ENCODE data around the gene PTPN18. TPM values are rescaled to one million over a fixed set of nuclear protein-coding genes. Genes with fewer than 3 reads are reported as not detected.

The PTPN18 gene
- total RNA-seq, 1 donor from 2014 or later: 78.5 TPM

DNA sequence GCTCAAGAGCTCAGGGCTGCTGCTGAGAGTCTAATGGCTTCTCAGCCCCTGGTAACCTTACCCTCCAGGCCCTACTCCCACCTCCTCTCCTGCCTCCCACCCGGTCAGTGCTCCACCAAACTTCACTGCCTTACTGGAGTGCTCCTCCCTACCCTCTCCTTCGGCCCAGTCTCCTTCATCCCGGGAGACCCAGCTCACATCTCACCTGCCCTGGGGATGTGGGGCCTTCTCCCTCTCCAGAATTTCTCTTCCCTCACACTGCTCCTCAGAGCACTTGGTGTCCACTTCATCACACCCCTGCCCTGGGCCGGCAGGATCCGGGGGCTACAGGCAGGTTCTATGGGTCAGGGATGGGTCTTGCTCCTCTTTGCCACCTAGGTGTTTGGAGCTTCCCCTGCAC, 21.6 kb downstream of the PTPN18 start:
- TF ChIP-seq, protein P1, sequence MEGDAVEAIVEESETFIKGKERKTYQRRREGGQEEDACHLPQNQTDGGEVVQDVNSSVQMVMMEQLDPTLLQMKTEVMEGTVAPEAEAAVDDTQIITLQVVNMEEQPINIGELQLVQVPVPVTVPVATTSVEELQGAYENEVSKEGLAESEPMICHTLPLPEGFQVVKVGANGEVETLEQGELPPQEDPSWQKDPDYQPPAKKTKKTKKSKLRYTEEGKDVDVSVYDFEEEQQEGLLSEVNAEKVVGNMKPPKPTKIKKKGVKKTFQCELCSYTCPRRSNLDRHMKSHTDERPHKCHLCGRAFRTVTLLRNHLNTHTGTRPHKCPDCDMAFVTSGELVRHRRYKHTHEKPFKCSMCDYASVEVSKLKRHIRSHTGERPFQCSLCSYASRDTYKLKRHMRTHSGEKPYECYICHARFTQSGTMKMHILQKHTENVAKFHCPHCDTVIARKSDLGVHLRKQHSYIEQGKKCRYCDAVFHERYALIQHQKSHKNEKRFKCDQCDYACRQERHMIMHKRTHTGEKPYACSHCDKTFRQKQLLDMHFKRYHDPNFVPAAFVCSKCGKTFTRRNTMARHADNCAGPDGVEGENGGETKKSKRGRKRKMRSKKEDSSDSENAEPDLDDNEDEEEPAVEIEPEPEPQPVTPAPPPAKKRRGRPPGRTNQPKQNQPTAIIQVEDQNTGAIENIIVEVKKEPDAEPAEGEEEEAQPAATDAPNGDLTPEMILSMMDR (IDR thresholded peaks at IDR 0.05; ENCODE audit: partially characterized antibody, unreplicated experiment): no peak
- H3K27ac Mint-ChIP-seq (ENCODE audit: unreplicated experiment): no peak overlapping the region
- peaks cover 13% of the 10 kb centered on the region for H3K4me1 Mint-ChIP-seq (ENCODE audit: low read depth, unreplicated experiment)
- H3K4me3 Mint-ChIP-seq (ENCODE audit: unreplicated experiment): peak overlapping the region; percentile 47
- H3K9me3 Mint-ChIP-seq (ENCODE audit: unreplicated experiment): peaks cover 10% of the 10 kb centered on the region
- peaks cover 14% of the 10 kb centered on the region for H3K27me3 Mint-ChIP-seq (ENCODE audit: unreplicated experiment)
- peaks cover 16% of the 10 kb centered on the region for H3K36me3 Mint-ChIP-seq (ENCODE audit: unreplicated experiment)
- DNase-seq: no peak

DNA sequence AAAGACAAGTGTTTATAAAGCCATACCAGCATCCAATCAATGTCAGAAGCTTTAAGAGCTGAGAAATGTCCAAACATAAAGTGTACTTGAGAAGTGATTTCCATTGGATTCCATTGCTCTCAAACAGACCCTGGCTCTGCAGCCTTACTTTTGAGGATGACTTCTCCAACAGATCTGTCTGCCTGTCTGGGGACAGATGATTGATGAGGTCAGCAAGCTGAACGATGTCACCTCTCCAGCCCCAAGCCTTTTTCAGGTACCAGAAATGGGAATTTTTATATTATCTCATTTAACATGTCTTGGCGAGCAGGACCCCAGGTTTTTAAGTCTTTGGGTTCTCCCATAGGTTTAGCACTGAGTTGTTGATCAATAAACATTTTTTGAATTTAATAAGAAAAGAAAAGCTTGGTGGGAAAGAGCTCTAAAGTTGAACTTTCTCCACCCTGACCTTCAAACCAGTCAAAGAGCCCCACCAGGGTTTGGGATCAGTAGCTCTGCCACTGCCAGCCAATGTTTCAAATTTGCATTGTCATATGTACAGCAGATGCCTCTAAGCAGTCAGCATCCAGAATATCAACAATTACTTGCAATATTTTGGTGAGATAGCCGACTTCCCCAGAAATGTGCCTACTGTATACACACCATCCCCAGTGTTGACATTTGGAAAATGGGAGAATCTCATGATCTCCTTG, 22.5 kb downstream of the PTPN18 start:
- Mint-ChIP-seq H3K27me3 (ENCODE audit: unreplicated experiment) (peaks cover 12% of the 10 kb centered on the region), H3K4me3 (ENCODE audit: unreplicated experiment) (no peak overlapping the region)
- TF ChIP-seq, protein P1 (IDR thresholded peaks at IDR 0.05; ENCODE audit: partially characterized antibody, unreplicated experiment): no peak

DNA sequence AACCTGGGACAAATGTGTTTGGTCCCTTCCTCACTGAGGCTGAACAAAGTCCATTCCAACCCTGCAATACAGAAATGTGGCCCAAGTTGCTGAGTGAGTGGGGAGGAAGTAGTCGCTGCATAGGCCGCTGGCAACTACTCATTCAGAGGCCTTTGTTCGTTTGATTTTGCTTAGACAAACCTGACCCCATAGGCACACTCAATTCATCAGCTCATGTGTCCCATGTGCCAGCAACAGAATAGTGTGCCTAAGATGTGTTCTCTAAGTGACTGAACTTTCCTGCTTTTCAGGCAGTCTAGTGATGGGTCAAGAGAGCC, 23.0 kb downstream of the PTPN18 start:
- Mint-ChIP-seq H3K27me3 (ENCODE audit: unreplicated experiment) (peaks cover 9% of the 10 kb centered on the region), H3K4me3 (ENCODE audit: unreplicated experiment) (no peak overlapping the region), H3K9me3 (ENCODE audit: unreplicated experiment) (peaks cover 5% of the 10 kb centered on the region), H3K36me3 (ENCODE audit: unreplicated experiment) (peaks cover 9% of the 10 kb centered on the region), H3K27ac (ENCODE audit: unreplicated experiment) (no peak overlapping the region), H3K4me1 (ENCODE audit: low read depth, unreplicated experiment) (peaks cover 4% of the 10 kb centered on the region)
- no peak for DNase-seq
- TF ChIP-seq, protein P1 (IDR thresholded peaks at IDR 0.05; ENCODE audit: partially characterized antibody, unreplicated experiment): no peak

More for the DNA sequence above, 22.5 kb downstream of the PTPN18 start:
- DNase-seq: no peak
- H3K27ac Mint-ChIP-seq (ENCODE audit: unreplicated experiment): no peak overlapping the region
- peaks cover 14% of the 10 kb centered on the region for H3K36me3 Mint-ChIP-seq (ENCODE audit: unreplicated experiment)
- H3K9me3 Mint-ChIP-seq (ENCODE audit: unreplicated experiment): peaks cover 7% of the 10 kb centered on the region
- H3K4me1 Mint-ChIP-seq (ENCODE audit: low read depth, unreplicated experiment): peaks cover 9% of the 10 kb centered on the region

DNA sequence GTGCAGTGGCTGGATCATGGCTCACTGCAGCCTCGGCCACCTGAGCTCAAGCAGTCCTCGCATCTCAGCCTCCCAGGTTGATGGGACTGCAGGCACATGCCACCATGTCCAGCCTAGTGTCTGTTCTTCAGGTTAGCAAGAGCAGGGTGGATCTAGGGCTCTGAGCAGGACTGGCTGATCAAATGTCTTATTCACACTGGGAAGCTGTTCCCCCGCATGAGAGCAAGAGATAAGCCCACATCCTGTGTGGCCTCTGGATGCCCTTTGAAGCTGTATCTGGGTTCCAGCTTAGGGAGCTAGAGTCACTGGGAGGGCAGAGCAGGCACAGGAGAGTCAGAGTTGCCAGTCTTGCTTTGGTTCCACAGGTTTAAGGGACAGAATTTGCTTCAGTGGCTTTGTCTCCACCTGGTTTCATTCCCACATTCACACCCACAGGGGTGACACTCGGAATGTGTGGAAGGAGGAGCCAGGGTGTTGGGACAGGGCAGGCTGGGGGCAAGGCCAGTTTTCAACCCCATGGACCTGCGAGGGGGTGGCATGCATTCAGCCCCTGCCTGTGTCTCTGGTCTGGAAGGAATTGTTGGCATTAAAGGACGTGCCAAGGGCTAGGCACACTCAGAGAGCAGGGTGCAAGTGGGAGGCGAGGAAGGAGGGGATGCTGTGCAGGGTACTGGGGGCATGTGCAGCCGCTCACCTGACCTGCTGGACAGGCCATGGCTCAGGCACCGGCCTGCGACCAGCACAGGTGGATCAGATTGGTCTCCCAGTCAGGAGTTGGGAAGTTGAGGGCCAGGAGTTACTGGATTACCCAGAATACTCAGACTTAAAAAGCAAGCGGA, 24.5 kb downstream of the PTPN18 start:
- Mint-ChIP-seq H3K4me1 (ENCODE audit: low read depth, unreplicated experiment) (peaks cover 2% of the 10 kb centered on the region), H3K4me3 (ENCODE audit: unreplicated experiment) (no peak overlapping the region), H3K9me3 (ENCODE audit: unreplicated experiment) (peaks cover 2% of the 10 kb centered on the region), H3K27me3 (ENCODE audit: unreplicated experiment) (peaks cover 4% of the 10 kb centered on the region), H3K36me3 (ENCODE audit: unreplicated experiment) (peaks cover 7% of the 10 kb centered on the region), H3K27ac (ENCODE audit: unreplicated experiment) (no peak overlapping the region)
- TF ChIP-seq, protein P1 (IDR thresholded peaks at IDR 0.05; ENCODE audit: partially characterized antibody, unreplicated experiment): no peak
- no peak for DNase-seq

DNA sequence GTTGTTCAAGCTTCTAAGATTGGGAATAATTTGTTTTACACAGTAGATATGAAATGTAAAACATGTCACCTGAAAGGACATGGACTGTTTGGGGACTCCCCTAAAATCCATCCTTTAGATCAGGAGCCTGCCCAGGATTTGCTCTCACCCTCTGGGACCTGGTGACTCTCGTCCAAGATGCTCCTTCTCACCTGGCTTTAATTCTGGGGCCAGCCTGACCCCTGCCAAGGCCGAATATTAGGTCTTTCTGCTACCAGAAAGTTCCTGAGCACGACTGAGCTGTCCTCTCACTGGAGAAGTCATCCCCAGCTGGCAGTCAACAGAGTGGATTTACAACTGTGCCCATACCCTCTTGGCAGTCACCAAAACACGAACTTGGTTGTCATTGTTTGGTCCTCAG, 25.3 kb downstream of the PTPN18 start:
- H3K4me1 Mint-ChIP-seq (ENCODE audit: low read depth, unreplicated experiment): peaks cover 5% of the 10 kb centered on the region

More for the DNA sequence above, 25.3 kb downstream of the PTPN18 start:
- peaks cover 1% of the 10 kb centered on the region for H3K36me3 Mint-ChIP-seq (ENCODE audit: unreplicated experiment)
- no peaks in the 10 kb centered on the region for H3K9me3 Mint-ChIP-seq (ENCODE audit: unreplicated experiment)
- no peak overlapping the region for H3K27ac Mint-ChIP-seq (ENCODE audit: unreplicated experiment)
- no peak overlapping the region for H3K4me3 Mint-ChIP-seq (ENCODE audit: unreplicated experiment)
- peaks cover 2% of the 10 kb centered on the region for H3K27me3 Mint-ChIP-seq (ENCODE audit: unreplicated experiment)
- no peak for DNase-seq
- TF ChIP-seq, protein P1 (IDR thresholded peaks at IDR 0.05; ENCODE audit: partially characterized antibody, unreplicated experiment): no peak

Data from glutamatergic neuron (in vitro differentiated cells).